Upper lobe of right lung (tissue), 1 donor: ENCODE data around the gene PLCB4. TPM values are rescaled to one million over a fixed set of nuclear protein-coding genes. Genes with fewer than 3 reads are reported as not detected.
A peak's percentile ranks its signal among the peaks of the same experiment; 100 is the strongest.

Source experiments
- ATAC-seq: fragments of 200-7000 bp; cut with Tn5 transposase; one replicate; pipeline ENCODE4 v1.9.1; 2020; ENCODE audit warnings: mild to moderate bottlenecking, moderate library complexity
- DNase-seq: peaks from one replicate; pipeline ENCODE4 v3.0.0-alpha.2; 2020
- H3K27ac ChIP-seq: fragments of 200-600 bp; one replicate; pipeline ENCODE4 v1.8.0; 2022
- H3K27me3 ChIP-seq: fragments of 200-600 bp; one replicate; pipeline ENCODE4 v1.8.0; 2022; ENCODE audit warnings: mild to moderate bottlenecking
- H3K36me3 ChIP-seq: fragments of 200-600 bp; one replicate; pipeline ENCODE4 v1.8.0; 2022
- H3K4me1 ChIP-seq: fragments of 200-600 bp; one replicate; pipeline ENCODE4 v1.8.0; 2022
- H3K4me3 ChIP-seq: fragments of 200-600 bp; one replicate; pipeline ENCODE4 v1.8.0; 2022; ENCODE audit warnings: mild to moderate bottlenecking
- H3K9me3 ChIP-seq: fragments of 200-600 bp; one replicate; pipeline ENCODE4 v1.8.0; 2022
- CTCF ChIP-seq: fragments of 200-600 bp; IDR thresholded peaks from one replicate; pipeline ENCODE4 v1.8.0; 2022; ENCODE audit warnings: antibody characterized with exemption
- intact Hi-C: fragments of 100-400 bp; cut with DNase I; formaldehyde crosslinking; loops from one replicate; pipeline ENCODE4 v1.11.0; 2022
- total RNA-seq: library from RNA; stranded (reverse); fragmentation: NEBNext Ultra II Directional; extraction: Animal tissue kit (Norgen Biotek cat#: 25700); gene quantifications from one replicate; pipeline ENCODE4 v1.2.1, GENCODE V29; 2021
- donor health status: DM: no; HTN: yes; CAD: no; lungs with severe emphysema.

The PLCB4 gene
- total RNA-seq, 1 donor from 2014 or later: 7.9 TPM

- Histone ChIP-seq H3K27ac (no peak overlapping the region), H3K4me1 (peaks cover 5% of the 10 kb centered on the region), H3K4me3 (no peak overlapping the region), H3K9me3 (no peaks in the 10 kb centered on the region), H3K27me3 (no peaks in the 10 kb centered on the region), H3K36me3 (no peaks in the 10 kb centered on the region)
- intact Hi-C loops: no loop called here
- DNase-seq: no peak
- no peak for TF ChIP-seq CTCF
- no peak for ATAC-seq
These were observed 161.5 kb downstream of the PLCB4 start for GRCh38 chr20:9230406-9230805.

- Histone ChIP-seq H3K4me3 (no peak overlapping the region), H3K9me3 (no peaks in the 10 kb centered on the region), H3K27me3 (no peaks in the 10 kb centered on the region), H3K36me3 (no peaks in the 10 kb centered on the region), H3K27ac (no peak overlapping the region), H3K4me1 (peaks cover 5% of the 10 kb centered on the region)
- no peak for DNase-seq
- ATAC-seq: no peak
- no peak for TF ChIP-seq CTCF
- intact Hi-C loops: no loop called here
These were observed 164.9 kb downstream of the PLCB4 start for GRCh38 chr20:9233804-9234203.

GRCh38 chr20:9235518-9235917, 166.6 kb downstream of the PLCB4 start:
- no peaks in the 10 kb centered on the region for H3K36me3 ChIP-seq
- intact Hi-C loops: no loop called here
- DNase-seq: no peak
- no peak overlapping the region for H3K27ac ChIP-seq
- peak; percentile 49 for ATAC-seq
- no peaks in the 10 kb centered on the region for H3K27me3 ChIP-seq
- H3K4me1 ChIP-seq: peaks cover 5% of the 10 kb centered on the region
- no peak overlapping the region for H3K4me3 ChIP-seq
- no peak for TF ChIP-seq CTCF
- H3K9me3 ChIP-seq: no peaks in the 10 kb centered on the region

- no peaks in the 10 kb centered on the region for H3K9me3 ChIP-seq
- ATAC-seq: no peak
- peaks cover 5% of the 10 kb centered on the region for H3K4me1 ChIP-seq
- no peak for TF ChIP-seq CTCF
- no peak overlapping the region for H3K4me3 ChIP-seq
- H3K27me3 ChIP-seq: no peaks in the 10 kb centered on the region
- H3K36me3 ChIP-seq: no peaks in the 10 kb centered on the region
- H3K27ac ChIP-seq: no peak overlapping the region
- DNase-seq: no peak
- intact Hi-C loops: no loop called here
These were observed 167.6 kb downstream of the PLCB4 start for GRCh38 chr20:9236458-9236857.

- Histone ChIP-seq H3K27me3 (no peaks in the 10 kb centered on the region), H3K27ac (no peak overlapping the region), H3K36me3 (no peaks in the 10 kb centered on the region), H3K4me1 (no peaks in the 10 kb centered on the region), H3K4me3 (no peak overlapping the region), H3K9me3 (no peaks in the 10 kb centered on the region)
- TF ChIP-seq CTCF: no peak
- ATAC-seq (no peak), DNase-seq (no peak)
- intact Hi-C loops: no loop called here
These were observed 172.4 kb downstream of the PLCB4 start for GRCh38 chr20:9241232-9241692.
